Epithelial cell of prostate (primary cell): Measurements from ENCODE around the gene XG.

ENCODE experiments used
- DNase-seq: peaks from one replicate; pipeline ENCODE4 v3.0.0-alpha.2; 2011; ENCODE audit warnings: low read depth, low spot score
- H3K27ac ChIP-seq: fragments of 450-650 bp; 2 replicates; pipeline ENCODE4 v1.5.1; 2017; ENCODE audit warnings: mild to moderate bottlenecking

The XG gene

GRCh38 chrX:2859197-2859797, 107.5 kb downstream of the XG start:
- H3K27ac ChIP-seq = no peak overlapping the region
- no peak for DNase-seq

DNA sequence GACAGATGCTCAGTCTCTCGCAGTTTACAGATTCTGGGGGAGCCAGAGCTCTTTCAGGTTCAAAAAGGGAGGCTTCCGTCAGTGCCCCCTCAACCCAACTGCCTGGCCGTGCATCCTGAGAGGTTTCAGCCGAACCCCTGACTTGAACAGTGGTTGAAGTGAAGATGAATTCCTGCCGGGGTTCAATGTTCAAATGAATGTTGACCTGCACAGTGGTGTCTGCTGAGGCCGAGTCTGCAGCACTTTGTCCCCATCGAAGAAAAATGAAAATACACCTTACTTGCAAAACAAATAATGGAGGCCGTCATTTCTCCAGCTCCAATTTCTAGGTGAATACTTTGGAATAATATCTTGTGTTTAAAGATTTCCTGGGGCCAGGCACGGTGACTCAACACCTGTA, 110.6 kb downstream of the XG start:
- no peak overlapping the region for H3K27ac ChIP-seq
- DNase-seq = no peak

GRCh38 chrX:2863646-2864045, 111.8 kb downstream of the XG start:
- H3K27ac ChIP-seq = no peak overlapping the region
- no peak for DNase-seq
